ENCODE results near the gene PSME3. TPM values are rescaled to one million over a fixed set of nuclear protein-coding genes. Genes with fewer than 3 reads are reported as not detected.

PSME3 gene
- total and polyA plus RNA-seq, 2 of the 13 experiments (the other 11 are each of a cell fraction or from before 2014, with no cell fraction given): 66.3 to 135 TPM

DNA sequence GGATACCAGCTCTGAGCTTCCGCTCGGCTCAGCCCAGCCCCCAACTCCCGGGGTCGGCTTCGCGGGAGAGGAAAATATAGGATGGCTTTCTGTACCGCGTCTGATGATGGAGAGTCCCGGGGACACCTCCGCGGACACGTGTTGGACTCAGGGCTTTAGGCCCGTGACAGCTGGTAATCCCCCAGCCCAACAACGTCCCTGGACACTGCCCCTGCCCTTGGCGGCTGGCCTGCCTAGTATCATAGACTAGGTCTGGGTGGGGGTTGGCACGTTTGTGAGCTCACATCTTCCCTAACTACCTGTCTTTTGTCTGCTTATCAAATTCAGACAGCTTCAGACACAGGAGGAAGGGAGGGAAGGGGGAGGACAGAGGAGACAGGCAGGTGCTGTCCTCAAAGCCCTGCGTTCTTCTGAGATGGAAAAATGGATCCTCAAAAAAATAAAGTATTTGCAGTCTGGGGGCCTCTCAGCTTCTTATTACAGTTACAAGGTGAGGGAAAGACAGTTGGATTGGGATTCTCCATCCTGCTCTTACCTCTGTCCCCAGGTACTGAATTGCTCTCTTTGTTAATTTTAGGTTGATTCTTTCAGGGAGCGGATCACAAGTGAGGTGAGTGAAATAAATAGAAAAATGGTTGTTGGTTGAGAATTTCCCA, 698 bp downstream of the PSME3 start (continued):
- TF ChIP-seq, protein P1, sequence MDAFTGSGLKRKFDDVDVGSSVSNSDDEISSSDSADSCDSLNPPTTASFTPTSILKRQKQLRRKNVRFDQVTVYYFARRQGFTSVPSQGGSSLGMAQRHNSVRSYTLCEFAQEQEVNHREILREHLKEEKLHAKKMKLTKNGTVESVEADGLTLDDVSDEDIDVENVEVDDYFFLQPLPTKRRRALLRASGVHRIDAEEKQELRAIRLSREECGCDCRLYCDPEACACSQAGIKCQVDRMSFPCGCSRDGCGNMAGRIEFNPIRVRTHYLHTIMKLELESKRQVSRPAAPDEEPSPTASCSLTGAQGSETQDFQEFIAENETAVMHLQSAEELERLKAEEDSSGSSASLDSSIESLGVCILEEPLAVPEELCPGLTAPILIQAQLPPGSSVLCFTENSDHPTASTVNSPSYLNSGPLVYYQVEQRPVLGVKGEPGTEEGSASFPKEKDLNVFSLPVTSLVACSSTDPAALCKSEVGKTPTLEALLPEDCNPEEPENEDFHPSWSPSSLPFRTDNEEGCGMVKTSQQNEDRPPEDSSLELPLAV (CRISPR knock-in tag; conservative IDR thresholded peaks at IDR 0.05; ENCODE audit: low read depth): no peak
- TF ChIP-seq ZNF296 (CRISPR knock-in tag; conservative IDR thresholded peaks at IDR 0.05) (0 out of 2 replicates have a peak, but pooled peaks have one; percentile 45), ZNF431 (CRISPR knock-in tag; IDR thresholded peaks at IDR 0.05; ENCODE audit: borderline replicate concordance, low read depth) (peak; percentile 11; the same call in 1 of the 2 replicates), REL (CRISPR knock-in tag; conservative IDR thresholded peaks at IDR 0.05) (0 out of 2 replicates have a peak, but pooled peaks have one; percentile 16), NFRKB (IDR thresholded peaks at IDR 0.05) (no peak), SPEN (CRISPR knock-in tag; IDR thresholded peaks at IDR 0.05; ENCODE audit: low read depth) (no peak), ZNF225 (CRISPR knock-in tag; IDR thresholded peaks at IDR 0.05) (no peak)
- TF ChIP-seq, protein P2, sequence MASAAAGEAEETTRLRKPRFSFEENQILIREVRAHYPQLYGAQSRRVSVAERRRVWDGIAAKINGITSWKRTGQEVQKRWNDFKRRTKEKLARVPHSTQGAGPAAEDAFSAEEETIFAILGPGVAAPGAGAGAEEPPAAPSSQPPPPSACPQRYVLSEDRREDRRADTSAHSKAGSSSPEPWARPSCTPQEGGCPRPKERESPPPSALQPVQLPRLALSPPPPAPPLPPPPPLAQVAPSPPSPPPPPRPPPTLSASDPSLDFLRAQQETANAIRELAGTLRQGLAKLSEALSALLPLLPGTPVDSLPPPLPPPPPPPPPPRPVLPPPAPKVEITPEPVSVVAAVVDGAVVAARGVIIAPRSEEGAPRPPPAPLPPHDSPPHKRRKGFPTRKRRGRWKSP (CRISPR knock-in tag; IDR thresholded peaks at IDR 0.05): no peak

DNA sequence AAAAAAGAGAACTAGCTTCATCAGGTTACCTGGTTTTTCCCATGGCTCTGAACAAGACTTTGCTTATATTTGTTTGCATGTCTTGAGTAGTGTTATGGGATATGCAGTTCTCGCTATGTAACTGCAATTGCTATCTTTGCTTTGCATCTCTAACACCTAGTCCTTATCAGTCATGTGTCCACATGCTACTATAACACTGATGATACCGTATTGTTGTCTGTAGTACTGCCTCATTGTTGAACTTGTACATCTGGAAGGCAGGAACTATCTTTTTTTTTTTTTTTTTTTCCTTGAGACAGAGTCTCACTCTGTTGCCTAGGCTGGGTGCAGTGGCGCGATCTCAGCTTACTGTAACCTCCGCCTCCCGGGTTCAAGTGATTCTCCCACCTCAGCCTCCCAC, 2.5 kb downstream of the PSME3 start:
- ChIA-PET CTCF (ENCODE audit: low intra/inter-chr PET ratio, low total read pairs) (no interaction called here), POLR2A (interaction anchor here (0.6 to 5.9 kb wide), 7 partner anchors 12 to 298 kb away, joined by 3 to 73 read pairs (median 3); partner anchors contain the start of genes BECN1 and RPL27)
- DNase-seq (ENCODE audit: low spot score): no peak
- no peak for ATAC-seq
- H3K9me3 ChIP-seq (ENCODE audit: low read length): no peaks in the 10 kb centered on the region
- no peak overlapping the region for H3K9ac ChIP-seq (ENCODE audit: insufficient read depth, low read depth, low read length)
- peaks cover 38% of the 10 kb centered on the region for H3K79me2 ChIP-seq (ENCODE audit: insufficient read depth, low read length)
- in situ Hi-C loops (cut with HindIII; ENCODE audit: extremely low pct_ligation_motif_present, low pct_unique_long_range_greater_than_20kb): no loop called here
- no peaks in the 10 kb centered on the region; a peak in 1 of 5 replicates for H3K27me3 ChIP-seq (ENCODE audit: control insufficient read depth in 1 of 2, insufficient read depth in 2 of 2, low read length in 2 of 2)
- no peak for FAIRE-seq
- BruUV-seq (replicated peaks): no TSS peak
- peaks cover 40% of the 10 kb centered on the region for H3K4me1 ChIP-seq (ENCODE audit: insufficient read depth, low read length)
- H3K4me3 ChIP-seq (replicated peaks in 1 of 3; ENCODE audit: insufficient read depth in 1 of 3, low read depth in 2 of 3, low read length in 3 of 3): no peak overlapping the region
- H3K4me2 ChIP-seq (ENCODE audit: low read depth, low read length): no peak overlapping the region
- H3K36me3 ChIP-seq (replicated peaks in 1 of 2; ENCODE audit: control insufficient read depth in 1 of 2, insufficient read depth in 2 of 2, low read length in 2 of 2): peaks cover 21 to 43% of the 10 kb centered on the region in 2 experiments
- H3K27ac ChIP-seq (ENCODE audit: extremely low read length, insufficient read depth, low read length): no peak overlapping the region
- intact Hi-C loops (cut with micrococcal nuclease; ENCODE audit: unreplicated experiment): no loop called here
- 98% methylated on average over 6 of the region's 6 CpGs for WGBS (ENCODE audit: low lambda C conversion rate)
- no peaks in the 10 kb centered on the region for H4K20me1 ChIP-seq (ENCODE audit: insufficient read depth, low read length)
- H2AFZ ChIP-seq (ENCODE audit: low read length): no peak overlapping the region
- no peak for TF ChIP-seq CEBPG (CRISPR knock-in tag; IDR thresholded peaks at IDR 0.05)
- TF ChIP-seq, protein P3, sequence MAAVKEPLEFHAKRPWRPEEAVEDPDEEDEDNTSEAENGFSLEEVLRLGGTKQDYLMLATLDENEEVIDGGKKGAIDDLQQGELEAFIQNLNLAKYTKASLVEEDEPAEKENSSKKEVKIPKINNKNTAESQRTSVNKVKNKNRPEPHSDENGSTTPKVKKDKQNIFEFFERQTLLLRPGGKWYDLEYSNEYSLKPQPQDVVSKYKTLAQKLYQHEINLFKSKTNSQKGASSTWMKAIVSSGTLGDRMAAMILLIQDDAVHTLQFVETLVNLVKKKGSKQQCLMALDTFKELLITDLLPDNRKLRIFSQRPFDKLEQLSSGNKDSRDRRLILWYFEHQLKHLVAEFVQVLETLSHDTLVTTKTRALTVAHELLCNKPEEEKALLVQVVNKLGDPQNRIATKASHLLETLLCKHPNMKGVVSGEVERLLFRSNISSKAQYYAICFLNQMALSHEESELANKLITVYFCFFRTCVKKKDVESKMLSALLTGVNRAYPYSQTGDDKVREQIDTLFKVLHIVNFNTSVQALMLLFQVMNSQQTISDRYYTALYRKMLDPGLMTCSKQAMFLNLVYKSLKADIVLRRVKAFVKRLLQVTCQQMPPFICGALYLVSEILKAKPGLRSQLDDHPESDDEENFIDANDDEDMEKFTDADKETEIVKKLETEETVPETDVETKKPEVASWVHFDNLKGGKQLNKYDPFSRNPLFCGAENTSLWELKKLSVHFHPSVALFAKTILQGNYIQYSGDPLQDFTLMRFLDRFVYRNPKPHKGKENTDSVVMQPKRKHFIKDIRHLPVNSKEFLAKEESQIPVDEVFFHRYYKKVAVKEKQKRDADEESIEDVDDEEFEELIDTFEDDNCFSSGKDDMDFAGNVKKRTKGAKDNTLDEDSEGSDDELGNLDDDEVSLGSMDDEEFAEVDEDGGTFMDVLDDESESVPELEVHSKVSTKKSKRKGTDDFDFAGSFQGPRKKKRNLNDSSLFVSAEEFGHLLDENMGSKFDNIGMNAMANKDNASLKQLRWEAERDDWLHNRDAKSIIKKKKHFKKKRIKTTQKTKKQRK (IDR thresholded peaks at IDR 0.05; ENCODE audit: low read length): no peak
- TF ChIP-seq ZNF382 (CRISPR knock-in tag; IDR thresholded peaks at IDR 0.05; ENCODE audit: borderline replicate concordance): 0 out of 2 replicates have a peak, but pooled peaks have one; percentile 52
- TF ChIP-seq NFE2L2 (IDR thresholded peaks at IDR 0.05; ENCODE audit: low read length): no peak

All from HepG2 (cell line).